ENCODE results near the gene CDK14. TPM values are rescaled to one million over a fixed set of nuclear protein-coding genes. Genes with fewer than 3 reads are reported as not detected.
"Not testable (repeated sequence)": the region's sequence is repeated elsewhere in the genome, so short reads cannot be mapped to it uniquely, and the experiment has no call there.

Gene CDK14
- total RNA-seq, 5 donors from 2014 or later (not counting 1 experiment from before 2014, with no cell fraction given): 0.86 to 6.6 (median 1.6) TPM

- ChIA-PET POLR2A (no interaction called here), CTCF (no interaction called here)
- Mint-ChIP-seq H3K4me3 (no peak overlapping the region), H3K27ac (no peak overlapping the region), H3K9me3 (peaks cover 0 to 5% (median 0%) of the 10 kb centered on the region in 3 donors), H3K27me3 (no peaks in the 10 kb centered on the region), H3K4me1 (no peaks in the 10 kb centered on the region), H3K36me3 (no peaks in the 10 kb centered on the region)
- no peak for ATAC-seq (replicated peaks in 1 of 4)
- Histone ChIP-seq H3K27me3 (replicated peaks in 1 of 2; ENCODE audit: control insufficient read depth in 2 of 2, extremely low read depth in 1 of 2, insufficient read depth in 2 of 2, low read length in 1 of 2) (no peaks in the 10 kb centered on the region), H3K4me1 (ENCODE audit: control insufficient read depth in 1 of 2, extremely low read depth in 1 of 2, insufficient read depth in 2 of 2, low read length in 2 of 2) (no peaks in the 10 kb centered on the region), H3K4me3 (ENCODE audit: control insufficient read depth in 1 of 2, extremely low read depth in 1 of 2, low read length in 1 of 2) (no peak overlapping the region), H3K36me3 (ENCODE audit: control insufficient read depth in 2 of 2, extremely low read depth in 1 of 2, insufficient read depth in 1 of 2, low read length in 1 of 2) (no peaks in the 10 kb centered on the region), H3K9me3 (no peaks in the 10 kb centered on the region), H3K27ac (ENCODE audit: low read length) (no peak overlapping the region)
- WGBS (ENCODE audit: insufficient coverage): 63% methylated on average over 1 of the region's 2 CpGs
- no peak for DNase-seq
Observed at GRCh38 chr7:90923541-90923997, 327.4 kb downstream of the CDK14 start.

- CTCF ChIA-PET; H3K27me3 ChIP-seq (replicated peaks in 1 of 2; ENCODE audit: control insufficient read depth in 2 of 2, extremely low read depth in 1 of 2, insufficient read depth in 2 of 2, low read length in 1 of 2); H3K9me3 ChIP-seq; H3K9me3 Mint-ChIP-seq; POLR2A ChIA-PET; H3K4me1 ChIP-seq (ENCODE audit: control insufficient read depth in 1 of 2, extremely low read depth in 1 of 2, insufficient read depth in 2 of 2, low read length in 2 of 2); H3K27ac ChIP-seq (ENCODE audit: low read length); H3K36me3 Mint-ChIP-seq; H3K4me1 Mint-ChIP-seq; H3K27me3 Mint-ChIP-seq; H3K36me3 ChIP-seq (ENCODE audit: control insufficient read depth in 2 of 2, extremely low read depth in 1 of 2, insufficient read depth in 1 of 2, low read length in 1 of 2): not testable (repeated sequence)
- H3K4me3 ChIP-seq (ENCODE audit: control insufficient read depth in 1 of 2, extremely low read depth in 1 of 2, low read length in 1 of 2): peak overlapping the region in 1 of 2 donors; percentile 10
- DNase-seq (peak in 24 of 35 experiments; percentile 1 to 51 (median 12)), ATAC-seq (replicated peaks in 1 of 4) (peak; percentile 40 to 88 (median 52))
- H3K27ac Mint-ChIP-seq: peak overlapping the region in 1 of 2 donors; percentile 48
- peak overlapping the region; percentile 17 to 58 (median 17) for H3K4me3 Mint-ChIP-seq
- WGBS (ENCODE audit: insufficient coverage): 70% methylated on average over 12 of the region's 13 CpGs
Observed at GRCh38 chr7:90928700-90929424, 332.7 kb downstream of the CDK14 start.

- Mint-ChIP-seq H3K4me3 (no peak overlapping the region), H3K27me3 (no peaks in the 10 kb centered on the region), H3K27ac (no peak overlapping the region), H3K4me1 (no peaks in the 10 kb centered on the region), H3K36me3 (no peaks in the 10 kb centered on the region), H3K9me3 (no peaks in the 10 kb centered on the region)
- 74% methylated on average over 2 of the region's 6 CpGs for WGBS (ENCODE audit: insufficient coverage)
- H3K27ac ChIP-seq (ENCODE audit: low read length): no peak overlapping the region
- H3K9me3 ChIP-seq: no peaks in the 10 kb centered on the region
- no peak for DNase-seq
- no peaks in the 10 kb centered on the region for H3K4me1 ChIP-seq (ENCODE audit: control insufficient read depth in 1 of 2, extremely low read depth in 1 of 2, insufficient read depth in 2 of 2, low read length in 2 of 2)
- H3K27me3 ChIP-seq (replicated peaks in 1 of 2; ENCODE audit: control insufficient read depth in 2 of 2, extremely low read depth in 1 of 2, insufficient read depth in 2 of 2, low read length in 1 of 2): no peaks in the 10 kb centered on the region
- ATAC-seq (replicated peaks in 1 of 4): no peak
- ChIA-PET POLR2A (no interaction called here), CTCF (interaction anchor here in 1 of 2 donors (0.6 kb wide), 1 partner anchor 111 kb away, joined by 3 read pairs; no protein-coding TSS in a partner anchor)
- H3K4me3 ChIP-seq (ENCODE audit: control insufficient read depth in 1 of 2, extremely low read depth in 1 of 2, low read length in 1 of 2): no peak overlapping the region
- no peaks in the 10 kb centered on the region for H3K36me3 ChIP-seq (ENCODE audit: control insufficient read depth in 2 of 2, extremely low read depth in 1 of 2, insufficient read depth in 1 of 2, low read length in 1 of 2)
Observed at GRCh38 chr7:90931986-90932916, 336.1 kb downstream of the CDK14 start.

- no peak overlapping the region for H3K27ac ChIP-seq (ENCODE audit: low read length)
- H3K27ac Mint-ChIP-seq: no peak overlapping the region
- H3K27me3 Mint-ChIP-seq: no peaks in the 10 kb centered on the region
- H3K4me1 ChIP-seq (ENCODE audit: control insufficient read depth in 1 of 2, extremely low read depth in 1 of 2, insufficient read depth in 2 of 2, low read length in 2 of 2): no peaks in the 10 kb centered on the region
- no peaks in the 10 kb centered on the region for H3K36me3 Mint-ChIP-seq
- H3K36me3 ChIP-seq (ENCODE audit: control insufficient read depth in 2 of 2, extremely low read depth in 1 of 2, insufficient read depth in 1 of 2, low read length in 1 of 2): no peaks in the 10 kb centered on the region
- H3K4me3 ChIP-seq (ENCODE audit: control insufficient read depth in 1 of 2, extremely low read depth in 1 of 2, low read length in 1 of 2): no peak overlapping the region
- H3K27me3 ChIP-seq (replicated peaks in 1 of 2; ENCODE audit: control insufficient read depth in 2 of 2, extremely low read depth in 1 of 2, insufficient read depth in 2 of 2, low read length in 1 of 2): no peaks in the 10 kb centered on the region
- WGBS (ENCODE audit: insufficient coverage): 100% methylated on average over 1 of the region's 3 CpGs
- no peaks in the 10 kb centered on the region for H3K9me3 ChIP-seq
- ChIA-PET POLR2A (no interaction called here), CTCF (interaction anchor here in 1 of 2 donors (0.7 kb wide), 1 partner anchor 21 kb away, joined by 4 read pairs; no protein-coding TSS in a partner anchor)
- no peak for ATAC-seq (replicated peaks in 1 of 4)
- DNase-seq: no peak
- no peak overlapping the region for H3K4me3 Mint-ChIP-seq
- no peaks in the 10 kb centered on the region for H3K4me1 Mint-ChIP-seq
- H3K9me3 Mint-ChIP-seq: no peaks in the 10 kb centered on the region
Observed at GRCh38 chr7:90933041-90933440, 336.9 kb downstream of the CDK14 start.

- no peak overlapping the region for H3K27ac ChIP-seq (ENCODE audit: low read length)
- POLR2A ChIA-PET: no interaction called here
- DNase-seq (peak in 1 of 35 experiments; percentile 0), ATAC-seq (replicated peaks in 1 of 4) (no peak)
- no peaks in the 10 kb centered on the region for H3K36me3 Mint-ChIP-seq
- H3K27me3 ChIP-seq (replicated peaks in 1 of 2; ENCODE audit: control insufficient read depth in 2 of 2, extremely low read depth in 1 of 2, insufficient read depth in 2 of 2, low read length in 1 of 2): no peaks in the 10 kb centered on the region
- CTCF ChIA-PET: no interaction called here
- H3K4me3 ChIP-seq (ENCODE audit: control insufficient read depth in 1 of 2, extremely low read depth in 1 of 2, low read length in 1 of 2): no peak overlapping the region
- H3K9me3 ChIP-seq: no peaks in the 10 kb centered on the region
- 87% methylated on average over 5 of the region's 5 CpGs for WGBS (ENCODE audit: insufficient coverage)
- H3K4me1 Mint-ChIP-seq: no peaks in the 10 kb centered on the region
- no peaks in the 10 kb centered on the region for H3K36me3 ChIP-seq (ENCODE audit: control insufficient read depth in 2 of 2, extremely low read depth in 1 of 2, insufficient read depth in 1 of 2, low read length in 1 of 2)
- H3K4me3 Mint-ChIP-seq: no peak overlapping the region
- no peaks in the 10 kb centered on the region for H3K4me1 ChIP-seq (ENCODE audit: control insufficient read depth in 1 of 2, extremely low read depth in 1 of 2, insufficient read depth in 2 of 2, low read length in 2 of 2)
- no peak overlapping the region for H3K27ac Mint-ChIP-seq
- no peaks in the 10 kb centered on the region for H3K9me3 Mint-ChIP-seq
- no peaks in the 10 kb centered on the region for H3K27me3 Mint-ChIP-seq
Observed at GRCh38 chr7:90933984-90934383, 337.9 kb downstream of the CDK14 start.

GRCh38 chr7:90938371-90938770 is 342.2 kb downstream of the CDK14 start:
- no peaks in the 10 kb centered on the region for H3K27me3 Mint-ChIP-seq
- Histone ChIP-seq H3K4me1 (ENCODE audit: control insufficient read depth in 1 of 2, extremely low read depth in 1 of 2, insufficient read depth in 2 of 2, low read length in 2 of 2) (no peaks in the 10 kb centered on the region), H3K9me3 (no peaks in the 10 kb centered on the region), H3K4me3 (ENCODE audit: control insufficient read depth in 1 of 2, extremely low read depth in 1 of 2, low read length in 1 of 2) (no peak overlapping the region), H3K27me3 (replicated peaks in 1 of 2; ENCODE audit: control insufficient read depth in 2 of 2, extremely low read depth in 1 of 2, insufficient read depth in 2 of 2, low read length in 1 of 2) (no peaks in the 10 kb centered on the region), H3K27ac (ENCODE audit: low read length) (no peak overlapping the region), H3K36me3 (ENCODE audit: control insufficient read depth in 2 of 2, extremely low read depth in 1 of 2, insufficient read depth in 1 of 2, low read length in 1 of 2) (no peaks in the 10 kb centered on the region)
- DNase-seq (no peak), ATAC-seq (replicated peaks in 1 of 4) (no peak)
- no peak overlapping the region for H3K27ac Mint-ChIP-seq
- ChIA-PET POLR2A (no interaction called here), CTCF (no interaction called here)
- no peaks in the 10 kb centered on the region for H3K9me3 Mint-ChIP-seq
- no peaks in the 10 kb centered on the region for H3K4me1 Mint-ChIP-seq
- no peak overlapping the region for H3K4me3 Mint-ChIP-seq
- H3K36me3 Mint-ChIP-seq: no peaks in the 10 kb centered on the region
